AG04449 (cell line): ENCODE results near the gene FUOM.

Source experiments
- CTCF ChIA-PET: fragments of 350-600 bp; formaldehyde crosslinking; extraction: SDS; loops from one replicate; lab custom pipeline; 2021; ENCODE audit warnings: antibody characterized with exemption; lab: Yijun Ruan, JAX
- POLR2A ChIA-PET: fragments of 400-600, 350-600 bp; formaldehyde crosslinking; extraction: SDS; loops from one replicate; lab custom pipeline; 2020; ENCODE audit warnings: antibody characterized with exemption, inconsistent platforms; lab: Yijun Ruan, JAX
- DNase-seq: peaks from one replicate; pipeline ENCODE4 v3.0.0-alpha.2; 2010; ENCODE audit warnings: low read depth, low spot score
- H3K4me3 ChIP-seq: 2 replicates; pipeline ENCODE4 v1.5.1; 2011; ENCODE audit warnings: low read depth, mild to moderate bottlenecking, control low read depth, low read length
- CTCF ChIP-seq: IDR thresholded peaks from one replicate; pipeline ENCODE4 v1.5.1; 2011; ENCODE audit warnings: mild to moderate bottlenecking, moderate library complexity, low read length, control low read depth, inconsistent platforms; ENCODE audit not compliant: insufficient read depth; ENCODE audit errors: missing control alignments

Gene FUOM

GRCh38 chr10:133344236-133344635 lies 13.6 kb downstream of the FUOM start:
- ChIA-PET POLR2A (no interaction called here), CTCF (interaction anchor here (1.2 to 3.0 kb wide), 2 partner anchors 11 to 15 kb away, joined by 3 to 15 read pairs; no protein-coding TSS in a partner anchor)
- DNase-seq: no peak
- no peak for TF ChIP-seq CTCF
- no peak overlapping the region for H3K4me3 ChIP-seq

GRCh38 chr10:133343558-133343957 lies 14.3 kb downstream of the FUOM start:
- DNase-seq: no peak
- POLR2A ChIA-PET: no interaction called here
- H3K4me3 ChIP-seq: no peak overlapping the region
- no peak for TF ChIP-seq CTCF
- CTCF ChIA-PET: interaction anchor here (1.0 to 3.0 kb wide), 3 partner anchors 11 to 27 kb away, joined by 3 to 15 read pairs (median 3); no protein-coding TSS in a partner anchor

- TF ChIP-seq CTCF: no peak
- ChIA-PET POLR2A (no interaction called here), CTCF (interaction anchor here (0.7 to 3.0 kb wide), 3 partner anchors 13 to 28 kb away, joined by 3 to 15 read pairs (median 3); no protein-coding TSS in a partner anchor)
- no peak overlapping the region for H3K4me3 ChIP-seq
- no peak for DNase-seq
Observed at GRCh38 chr10:133342942-133343341, 14.9 kb downstream of the FUOM start.

GRCh38 chr10:133341983-133342382 lies 15.8 kb downstream of the FUOM start:
- ChIA-PET CTCF (interaction anchor here (0.7 kb wide), 1 partner anchor 12 kb away, joined by 3 read pairs; no protein-coding TSS in a partner anchor), POLR2A (no interaction called here)
- no peak for DNase-seq
- no peak overlapping the region for H3K4me3 ChIP-seq
- no peak for TF ChIP-seq CTCF

- no peak for DNase-seq
- CTCF ChIA-PET: interaction anchor here (2.1 kb wide), 1 partner anchor 10 kb away, joined by 16 read pairs; no protein-coding TSS in a partner anchor
- H3K4me3 ChIP-seq: no peak overlapping the region
- POLR2A ChIA-PET: no interaction called here
- no peak for TF ChIP-seq CTCF
Observed at GRCh38 chr10:133339708-133340380, 18.0 kb downstream of the FUOM start.
